ENCODE measurements around the gene GIMD1. TPM values are rescaled to one million over a fixed set of nuclear protein-coding genes. Genes with fewer than 3 reads are reported as not detected.

GIMD1 gene
- total RNA-seq, 1 donor from 2014 or later = not detected

DNA sequence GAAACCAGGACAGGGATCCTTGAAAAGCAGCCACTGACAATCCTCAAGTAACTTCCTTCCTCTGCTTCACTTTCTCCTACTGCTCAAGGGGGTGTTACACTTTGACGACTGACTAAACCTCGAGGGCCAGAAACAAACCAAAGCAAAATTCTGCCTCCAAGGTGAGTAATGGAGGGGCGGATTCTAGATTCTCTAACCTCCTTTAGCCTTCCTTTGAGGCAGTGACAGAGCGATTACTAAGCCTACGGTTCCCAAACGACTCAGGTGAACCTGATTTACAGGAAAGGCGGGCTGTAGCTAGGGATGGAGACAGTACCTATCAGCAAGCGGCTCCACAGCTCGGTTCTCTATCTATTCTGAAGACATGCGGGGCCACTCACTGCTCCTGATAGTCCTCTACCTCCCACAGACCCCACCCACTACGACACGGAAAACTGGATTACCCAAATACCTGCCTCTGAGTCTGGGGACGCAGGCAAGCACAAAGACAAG, 53.1 kb downstream of the GIMD1 start:
- Histone ChIP-seq H3K36me3 (no peaks in the 10 kb centered on the region), H3K4me1 (peaks cover 56% of the 10 kb centered on the region), H3K9me3 (replicated peaks) (no peaks in the 10 kb centered on the region), H3K27me3 (ENCODE audit: low read depth) (no peaks in the 10 kb centered on the region), H3K27ac (replicated peaks) (peak overlapping the region; percentile 92), H3K4me3 (peak overlapping the region; percentile 76)
- DNase-seq = no peak
- intact Hi-C loops (cut with micrococcal nuclease) = no loop called here
- TF ChIP-seq, protein P1, sequence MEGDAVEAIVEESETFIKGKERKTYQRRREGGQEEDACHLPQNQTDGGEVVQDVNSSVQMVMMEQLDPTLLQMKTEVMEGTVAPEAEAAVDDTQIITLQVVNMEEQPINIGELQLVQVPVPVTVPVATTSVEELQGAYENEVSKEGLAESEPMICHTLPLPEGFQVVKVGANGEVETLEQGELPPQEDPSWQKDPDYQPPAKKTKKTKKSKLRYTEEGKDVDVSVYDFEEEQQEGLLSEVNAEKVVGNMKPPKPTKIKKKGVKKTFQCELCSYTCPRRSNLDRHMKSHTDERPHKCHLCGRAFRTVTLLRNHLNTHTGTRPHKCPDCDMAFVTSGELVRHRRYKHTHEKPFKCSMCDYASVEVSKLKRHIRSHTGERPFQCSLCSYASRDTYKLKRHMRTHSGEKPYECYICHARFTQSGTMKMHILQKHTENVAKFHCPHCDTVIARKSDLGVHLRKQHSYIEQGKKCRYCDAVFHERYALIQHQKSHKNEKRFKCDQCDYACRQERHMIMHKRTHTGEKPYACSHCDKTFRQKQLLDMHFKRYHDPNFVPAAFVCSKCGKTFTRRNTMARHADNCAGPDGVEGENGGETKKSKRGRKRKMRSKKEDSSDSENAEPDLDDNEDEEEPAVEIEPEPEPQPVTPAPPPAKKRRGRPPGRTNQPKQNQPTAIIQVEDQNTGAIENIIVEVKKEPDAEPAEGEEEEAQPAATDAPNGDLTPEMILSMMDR (IDR thresholded peaks at IDR 0.05; ENCODE audit: borderline replicate concordance) = no peak

DNA sequence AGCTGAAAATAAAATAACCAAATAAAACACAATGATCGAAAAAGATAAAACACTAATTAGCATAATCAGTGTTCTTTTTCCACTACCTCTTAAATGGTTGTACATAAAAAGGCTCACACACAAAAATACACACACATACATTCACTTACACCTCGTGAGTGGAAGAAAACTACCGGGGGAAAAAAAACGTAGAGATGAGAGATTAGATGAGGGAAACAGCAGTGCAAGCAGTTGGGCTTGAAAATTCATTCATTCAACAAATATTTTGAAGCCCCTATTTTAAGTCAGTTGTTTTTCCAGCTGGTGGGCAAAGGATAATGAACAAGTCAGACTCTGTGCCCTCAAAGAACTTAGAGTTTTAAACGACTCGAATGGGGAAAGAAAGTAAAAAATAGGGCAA, 53.6 kb downstream of the GIMD1 start:
- H3K9me3 ChIP-seq (replicated peaks) = no peaks in the 10 kb centered on the region
- peaks cover 56% of the 10 kb centered on the region for H3K4me1 ChIP-seq
- no peaks in the 10 kb centered on the region for H3K27me3 ChIP-seq (ENCODE audit: low read depth)
- no peaks in the 10 kb centered on the region for H3K36me3 ChIP-seq
- TF ChIP-seq, protein P1 (IDR thresholded peaks at IDR 0.05; ENCODE audit: borderline replicate concordance) = no peak
- H3K27ac ChIP-seq (replicated peaks) = no peak overlapping the region
- peak overlapping the region; percentile 76 for H3K4me3 ChIP-seq
- intact Hi-C loops (cut with micrococcal nuclease) = no loop called here
- no peak for DNase-seq

DNA sequence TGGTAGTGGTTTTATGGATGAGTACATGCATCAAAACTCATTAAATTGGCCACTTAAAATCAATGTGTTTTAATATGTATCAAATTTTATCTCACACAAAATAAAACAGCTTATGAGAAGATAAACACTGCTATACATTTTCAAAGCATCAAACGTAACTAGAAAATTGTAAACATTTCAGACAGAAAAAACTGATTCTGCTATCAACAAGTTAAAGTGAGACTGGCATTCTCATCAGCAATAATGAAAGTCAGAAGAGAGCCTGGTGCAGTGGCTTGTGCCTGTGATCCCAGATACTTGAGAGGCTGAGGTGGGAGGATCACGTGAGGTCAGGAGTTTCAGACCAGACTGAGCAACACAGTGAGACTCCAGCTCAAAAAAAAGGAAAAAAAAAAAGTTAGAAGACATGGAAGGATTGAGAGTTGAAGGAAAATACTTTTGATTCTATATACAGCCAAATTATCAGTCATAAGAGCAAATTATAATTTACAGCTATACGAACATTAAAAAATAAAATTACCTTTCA, 55.5 kb downstream of the GIMD1 start:
- Histone ChIP-seq H3K27me3 (ENCODE audit: low read depth) (no peaks in the 10 kb centered on the region), H3K9me3 (replicated peaks) (no peaks in the 10 kb centered on the region), H3K4me3 (no peak overlapping the region), H3K36me3 (peaks cover 7% of the 10 kb centered on the region), H3K4me1 (peaks cover 44% of the 10 kb centered on the region), H3K27ac (replicated peaks) (no peak overlapping the region)
- intact Hi-C loops (cut with micrococcal nuclease) = no loop called here
- TF ChIP-seq, protein P1 (IDR thresholded peaks at IDR 0.05; ENCODE audit: borderline replicate concordance) = no peak
- DNase-seq = no peak

DNA sequence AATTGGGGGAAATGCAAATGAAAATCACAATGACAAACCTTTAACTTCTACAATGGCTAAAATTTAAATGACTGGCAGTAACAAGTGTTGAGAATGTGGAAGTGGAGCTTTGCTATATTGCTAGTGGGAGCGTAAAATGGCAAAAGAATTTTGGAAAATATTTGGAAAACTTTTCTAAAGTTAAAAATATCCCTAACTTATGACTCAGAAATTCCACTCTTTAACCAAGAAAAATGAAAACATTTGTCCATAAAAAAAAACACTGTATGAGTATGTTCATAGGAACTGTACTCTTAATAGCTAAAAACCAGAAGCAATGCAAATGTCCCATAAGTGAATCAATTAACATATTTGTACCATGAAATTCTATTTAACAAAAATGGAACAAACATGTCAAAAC, 56.2 kb downstream of the GIMD1 start:
- TF ChIP-seq, protein P1 (IDR thresholded peaks at IDR 0.05; ENCODE audit: borderline replicate concordance) = no peak
- no peaks in the 10 kb centered on the region for H3K27me3 ChIP-seq (ENCODE audit: low read depth)
- H3K9me3 ChIP-seq (replicated peaks) = no peaks in the 10 kb centered on the region
- DNase-seq = no peak
- H3K36me3 ChIP-seq = peaks cover 8% of the 10 kb centered on the region
- intact Hi-C loops (cut with micrococcal nuclease) = no loop called here
- H3K4me1 ChIP-seq = peaks cover 37% of the 10 kb centered on the region
- no peak overlapping the region for H3K4me3 ChIP-seq
- no peak overlapping the region for H3K27ac ChIP-seq (replicated peaks)

Other genes starting within 250 kb of the GIMD1 start
- gene TBCK, start 52.6 kb downstream of the GIMD1 start, total RNA-seq = 20.3 TPM
- gene AIMP1, start 52.2 kb downstream of the GIMD1 start, total RNA-seq = 36.4 TPM